TTC549 (cell line): ENCODE results near the gene CHPF2.

Experiments
- FAIRE-seq: peaks from 2 replicates; lab custom pipeline; 2012; peaks lifted over from hg19 to GRCh38; lab: Jason Lieb, UNC

The CHPF2 gene

DNA sequence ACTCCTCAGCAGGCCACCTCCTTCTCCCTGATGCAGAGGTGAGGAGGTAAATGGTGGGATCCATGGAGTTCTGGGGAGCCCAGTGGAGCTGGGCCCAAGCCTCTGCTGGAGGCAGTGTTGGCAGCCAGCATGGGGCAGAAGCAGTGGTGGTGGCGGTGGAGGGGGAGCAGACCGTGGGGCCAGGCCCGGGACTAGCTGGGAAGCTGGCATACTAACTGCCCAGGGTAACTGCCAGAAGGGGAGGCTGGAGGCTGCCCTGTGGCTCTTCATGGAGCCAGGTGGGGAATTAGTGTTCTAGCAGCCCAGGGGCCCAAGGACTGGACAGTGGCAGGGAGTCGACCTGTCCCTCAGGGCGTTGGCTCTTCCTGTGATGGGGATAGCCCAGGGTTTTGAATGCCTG lies 32.3 kb downstream of the CHPF2 start:
- FAIRE-seq = no peak

DNA sequence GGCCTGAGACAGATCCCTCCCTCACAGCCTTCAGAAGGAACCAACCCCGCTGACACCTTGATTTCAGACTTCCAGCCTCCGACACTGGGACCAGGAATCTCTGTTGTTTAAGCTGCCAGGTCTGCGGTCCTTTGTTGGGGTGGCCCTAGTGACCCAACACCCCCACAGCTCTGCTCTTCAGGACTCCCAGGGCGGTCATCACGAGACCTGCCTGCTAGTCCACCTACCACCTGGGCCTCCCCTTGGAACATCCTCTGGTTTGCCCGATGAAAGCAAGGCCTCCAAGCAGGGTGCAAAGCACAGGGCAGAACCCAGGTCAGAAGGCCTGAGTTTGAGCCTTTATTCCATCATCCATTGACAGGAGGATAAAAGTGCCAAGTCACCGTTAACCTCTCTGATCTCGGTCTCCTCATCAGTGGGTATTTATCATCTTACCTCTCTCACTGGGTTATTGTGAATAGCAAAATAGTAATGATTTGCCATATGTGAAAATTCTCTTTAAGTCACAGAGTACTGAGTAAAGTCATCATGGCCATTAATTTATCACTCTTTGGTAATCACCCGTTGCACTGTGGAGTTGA lies 33.2 kb downstream of the CHPF2 start:
- FAIRE-seq = no peak

DNA sequence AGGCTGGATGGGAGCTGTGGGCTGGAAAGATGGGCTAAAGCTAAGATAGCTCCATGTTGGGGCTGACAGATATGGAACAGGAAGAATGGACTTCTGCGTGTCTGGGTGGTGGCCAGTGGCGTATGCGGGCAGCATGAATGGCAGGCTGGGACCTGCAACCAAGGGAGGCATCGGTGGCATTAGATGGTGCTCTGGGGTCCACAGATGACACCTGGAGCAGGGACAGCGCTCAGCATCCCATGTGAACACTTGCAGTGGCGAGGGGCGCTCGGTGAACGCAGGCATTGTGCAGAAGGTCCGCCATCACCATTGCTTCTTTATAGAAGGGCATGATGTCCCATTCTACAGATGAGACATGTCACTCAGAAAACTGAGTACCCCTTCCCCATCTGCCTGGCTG lies 37.2 kb downstream of the CHPF2 start:
- no peak for FAIRE-seq

DNA sequence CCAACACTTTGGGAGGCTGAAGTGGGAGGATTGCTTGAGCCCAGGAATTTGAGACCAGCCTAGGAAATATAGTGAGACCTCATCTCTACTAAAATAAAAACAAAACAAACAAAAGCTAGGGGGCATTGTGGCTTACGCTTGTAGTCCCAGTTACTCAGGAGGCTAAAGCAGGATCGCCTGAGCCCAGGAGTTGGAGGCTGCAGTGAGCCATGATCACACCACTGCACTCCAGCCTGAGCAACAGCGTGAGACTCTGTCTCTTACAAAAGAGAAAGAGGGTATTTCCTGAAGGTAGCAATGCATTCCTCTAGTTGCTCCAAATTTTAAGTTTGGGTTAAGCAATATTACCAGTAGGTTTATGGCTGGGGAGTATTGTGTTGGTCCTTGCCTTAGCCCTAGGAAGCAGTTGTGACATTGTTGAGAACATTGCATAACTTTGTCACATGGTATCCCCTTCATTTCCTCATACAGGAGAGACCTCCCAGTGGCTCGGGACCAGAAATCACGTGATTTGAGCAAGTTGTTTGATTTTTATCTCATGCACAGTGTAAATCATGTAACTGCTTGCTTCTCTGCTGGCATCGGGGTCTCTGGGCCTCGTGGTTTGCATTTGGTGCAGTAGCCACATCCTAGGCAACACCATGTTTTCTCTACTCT lies 39.5 kb downstream of the CHPF2 start:
- no peak for FAIRE-seq

DNA sequence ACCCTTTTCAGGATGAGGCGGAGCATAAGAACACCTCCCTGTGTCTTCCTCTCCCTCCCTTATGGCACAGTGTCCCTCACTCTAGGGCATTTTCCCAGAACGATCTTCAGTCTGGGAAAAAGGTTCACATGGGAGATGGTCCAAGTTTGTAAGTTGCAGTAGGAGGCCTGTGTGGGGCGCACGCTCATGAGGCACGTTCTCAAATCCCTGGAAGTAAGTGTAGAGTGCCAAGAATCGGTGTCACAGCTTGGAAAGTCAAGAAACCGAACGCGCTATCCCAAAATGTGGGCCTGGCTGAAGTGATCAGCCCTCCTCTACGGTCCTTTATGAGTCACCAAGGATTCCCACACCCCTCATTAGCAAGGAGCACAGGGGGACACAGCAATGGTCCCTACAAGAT lies 40.1 kb downstream of the CHPF2 start:
- FAIRE-seq = no peak

DNA sequence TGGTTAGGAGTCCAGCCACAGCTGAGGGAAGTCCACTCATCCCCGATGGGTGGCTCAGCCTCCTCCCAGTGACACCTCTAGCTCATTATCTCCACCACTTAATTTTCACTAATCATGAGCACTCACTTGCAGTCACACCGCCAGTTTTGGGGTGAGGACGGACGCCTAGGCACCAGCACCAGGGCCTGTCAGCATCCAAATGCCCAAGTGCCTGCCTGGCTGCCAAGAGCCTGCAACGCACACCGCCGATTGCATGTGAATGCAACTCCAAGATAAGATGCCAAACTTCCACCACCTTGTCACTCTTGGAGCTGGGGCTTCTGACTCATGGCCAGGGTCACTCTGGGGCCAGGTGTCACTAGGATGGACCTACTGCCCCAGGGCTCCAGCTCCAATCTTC lies 40.6 kb downstream of the CHPF2 start:
- FAIRE-seq = no peak

DNA sequence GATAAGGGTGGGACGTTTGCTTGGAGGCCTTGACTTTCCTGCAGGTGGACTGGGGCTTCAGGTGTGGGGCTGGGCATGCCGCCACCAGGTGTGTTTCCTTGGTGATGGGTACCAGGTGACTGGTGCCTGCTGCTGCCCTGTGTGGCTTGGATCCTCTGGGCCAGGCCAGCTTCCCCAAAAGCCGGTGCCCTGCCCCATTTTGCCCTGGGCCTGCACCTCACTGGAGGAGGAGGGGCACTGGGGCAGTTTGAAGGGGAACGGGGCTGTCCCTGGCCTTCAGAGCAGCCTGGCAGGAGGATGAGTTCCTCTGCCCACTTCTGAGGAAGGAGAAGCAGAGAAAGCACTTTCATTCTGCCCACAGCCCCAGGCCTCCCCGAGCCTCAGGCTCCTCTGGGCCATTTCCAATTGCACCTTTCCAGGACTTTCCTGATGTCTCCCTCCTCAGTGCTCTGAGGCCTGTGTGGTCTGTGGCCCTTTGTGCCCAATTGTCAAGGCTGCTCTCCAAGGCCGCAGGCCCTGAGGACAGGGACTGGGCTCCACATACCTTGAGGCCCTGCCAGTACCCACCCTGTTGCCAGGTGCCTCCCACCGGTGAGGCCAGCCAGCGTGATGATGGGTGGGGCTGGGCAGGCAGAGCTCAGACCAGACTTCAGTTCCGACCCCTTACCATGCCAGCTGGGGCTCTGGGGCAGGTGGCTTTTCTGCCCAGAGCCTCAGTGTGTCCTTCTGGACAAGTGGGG lies 41.5 kb downstream of the CHPF2 start:
- no peak for FAIRE-seq

DNA sequence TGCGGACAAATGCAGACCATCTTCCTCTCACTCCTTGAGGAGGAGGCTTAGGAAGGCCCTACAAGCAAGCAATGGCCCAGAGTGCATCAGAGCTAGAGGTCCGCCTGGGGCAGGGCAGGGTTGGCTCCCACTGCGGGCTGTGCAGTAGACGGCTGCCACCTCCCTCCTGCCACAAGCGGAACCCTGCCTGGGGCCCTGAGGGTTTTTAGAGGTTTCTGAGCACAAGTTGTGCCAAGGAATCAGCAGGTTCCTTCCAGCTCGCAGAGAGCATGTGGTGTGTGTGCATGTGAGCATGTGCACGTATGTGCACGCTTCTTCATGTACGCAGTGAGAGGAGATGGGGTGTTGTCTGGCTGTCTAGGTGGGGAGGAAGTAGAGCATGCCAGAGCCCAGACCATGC lies 42.1 kb downstream of the CHPF2 start:
- FAIRE-seq = no peak

DNA sequence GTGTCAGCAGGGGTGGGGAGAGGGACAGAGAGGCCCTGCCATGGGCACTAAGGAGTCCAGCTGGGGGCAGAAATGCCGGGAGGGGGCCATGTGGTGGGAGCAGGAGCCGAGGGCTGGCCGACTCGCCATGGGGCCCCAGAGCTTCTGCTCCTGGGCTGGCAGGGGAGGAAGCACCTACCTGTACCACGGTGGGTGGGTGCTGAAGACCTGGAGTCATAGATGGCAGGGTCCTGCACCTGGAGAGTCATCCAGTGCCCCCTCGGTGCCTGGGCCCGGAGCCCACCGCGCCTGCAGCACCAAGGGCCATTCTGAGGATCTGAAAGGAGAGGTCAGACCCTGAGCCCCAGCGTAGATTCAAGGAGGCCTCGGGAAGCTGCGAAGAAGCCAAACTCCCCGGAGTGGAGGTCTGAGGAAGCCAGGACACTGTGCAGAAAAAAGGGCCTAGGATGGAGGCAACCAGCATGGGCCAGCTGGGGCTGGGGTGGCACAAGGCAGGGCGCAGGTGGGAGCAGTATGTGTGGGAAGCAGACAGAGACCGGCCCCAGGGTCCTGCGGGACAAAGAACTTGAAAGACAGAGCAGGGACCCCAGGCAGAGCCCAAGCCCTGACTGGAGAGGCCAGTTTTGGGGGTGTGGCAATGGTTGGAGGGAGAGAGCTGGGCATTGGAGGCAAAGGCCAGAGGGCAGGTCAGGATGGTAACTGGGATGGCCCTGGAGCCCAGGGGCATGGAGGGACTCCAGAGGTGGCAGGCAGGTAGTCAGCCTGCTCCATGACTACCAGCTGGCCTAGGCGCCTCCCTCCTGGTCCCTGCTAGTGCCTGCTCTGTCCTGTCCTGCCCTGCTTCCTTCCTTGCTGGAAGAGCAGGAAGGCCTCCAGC lies 42.9 kb downstream of the CHPF2 start:
- no peak for FAIRE-seq

DNA sequence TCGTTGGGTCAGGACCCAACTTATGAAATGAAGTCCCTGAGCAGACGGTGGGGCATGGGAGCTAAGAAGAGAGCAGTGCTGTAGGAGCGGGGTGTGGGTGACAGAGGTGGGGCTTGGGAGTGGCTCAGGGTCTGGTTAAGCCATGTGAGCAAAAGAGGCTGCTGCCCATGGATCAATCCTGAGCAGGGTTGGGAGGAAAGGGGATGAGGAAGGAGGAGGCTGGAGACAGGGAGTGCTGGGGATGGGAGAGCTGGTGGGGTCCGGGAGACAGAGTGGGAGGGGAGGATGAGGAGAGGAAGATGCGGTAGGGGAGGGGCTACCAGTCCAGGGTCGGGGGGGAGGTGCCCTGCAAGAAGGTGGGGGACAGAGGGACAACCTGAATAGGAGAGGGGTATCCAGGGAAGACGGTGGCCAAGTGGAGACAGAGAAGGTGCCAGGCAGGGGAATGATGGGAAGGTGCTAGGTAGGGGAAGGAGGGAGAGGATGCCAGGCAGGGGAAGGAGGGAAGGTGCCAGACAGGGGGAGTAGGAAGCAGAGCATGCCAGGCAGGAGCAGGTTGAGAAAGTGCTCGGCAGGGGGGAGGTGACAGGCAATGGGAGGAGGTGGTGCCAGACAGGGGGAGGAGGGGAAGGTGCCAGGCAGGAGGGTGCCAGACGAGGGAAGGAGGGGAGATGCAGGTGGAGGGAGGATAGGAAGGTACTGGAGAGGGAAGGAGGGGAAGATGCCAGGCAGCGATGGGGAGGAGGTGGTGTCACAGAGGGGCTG lies 43.7 kb downstream of the CHPF2 start:
- no peak for FAIRE-seq

DNA sequence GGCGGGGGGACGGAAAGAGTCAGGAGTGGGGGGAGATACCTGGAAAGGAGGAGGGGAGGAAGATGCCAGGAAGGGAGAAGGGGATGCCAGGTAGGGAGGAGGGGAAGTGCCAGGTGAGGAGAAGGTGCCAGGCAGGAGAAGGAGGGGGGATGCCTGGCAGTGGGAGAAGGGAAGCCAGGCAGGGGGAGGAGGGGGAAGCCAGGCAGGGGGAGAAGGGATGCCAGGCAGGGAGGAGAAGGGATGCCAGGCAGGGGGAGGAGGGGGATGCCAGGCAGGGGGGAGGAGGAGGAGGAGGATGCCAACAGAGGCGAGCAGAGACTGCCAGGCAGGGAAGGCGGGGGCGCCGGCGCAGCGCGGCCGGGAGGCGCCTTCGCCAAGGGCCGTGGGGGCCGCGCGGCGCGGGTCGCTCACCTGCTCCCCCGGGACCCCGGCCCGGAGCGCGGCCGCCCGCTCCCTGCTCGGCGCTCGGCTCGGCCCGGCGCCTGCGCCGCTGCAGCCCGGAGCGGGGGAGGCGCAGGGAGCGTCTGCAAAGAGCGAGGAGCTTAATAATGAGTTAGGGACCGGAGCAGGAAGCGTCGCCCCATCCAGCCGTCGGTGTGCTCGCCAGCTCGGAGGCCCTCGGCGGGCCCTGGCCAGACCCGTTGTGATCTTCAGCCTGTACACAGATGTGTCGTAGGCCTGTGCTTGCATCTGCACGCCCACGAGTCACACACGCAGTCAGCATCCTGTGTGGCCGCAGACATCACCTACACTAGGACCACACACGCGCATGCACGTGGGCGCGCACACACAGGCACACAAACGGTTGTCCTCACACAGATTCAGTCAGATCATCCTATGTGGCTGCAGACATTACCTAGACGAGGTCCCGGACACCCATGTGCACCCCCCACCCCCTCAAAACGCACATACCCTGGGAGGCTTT lies 44.6 kb downstream of the CHPF2 start:
- FAIRE-seq = no peak

DNA sequence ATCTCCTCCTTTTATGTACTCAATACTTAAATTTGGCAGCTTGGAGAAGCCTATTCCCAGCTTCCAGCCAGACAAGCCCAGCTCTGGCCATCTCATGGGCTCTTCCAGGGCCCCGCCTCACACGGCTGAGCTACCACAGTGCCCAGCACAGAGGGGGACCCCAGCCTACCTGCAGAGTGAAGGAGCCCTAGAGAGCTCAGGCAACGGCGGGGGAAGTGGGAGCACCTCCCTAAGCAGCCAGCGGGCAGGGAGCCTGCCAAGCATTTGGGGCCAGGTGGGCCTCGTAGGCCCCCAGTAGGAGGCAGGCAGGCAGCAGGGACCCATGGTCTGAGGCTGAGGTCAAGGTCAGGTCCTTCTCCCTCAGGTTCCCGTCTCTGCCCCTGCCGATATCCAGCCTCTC lies 45.3 kb downstream of the CHPF2 start:
- no peak for FAIRE-seq

DNA sequence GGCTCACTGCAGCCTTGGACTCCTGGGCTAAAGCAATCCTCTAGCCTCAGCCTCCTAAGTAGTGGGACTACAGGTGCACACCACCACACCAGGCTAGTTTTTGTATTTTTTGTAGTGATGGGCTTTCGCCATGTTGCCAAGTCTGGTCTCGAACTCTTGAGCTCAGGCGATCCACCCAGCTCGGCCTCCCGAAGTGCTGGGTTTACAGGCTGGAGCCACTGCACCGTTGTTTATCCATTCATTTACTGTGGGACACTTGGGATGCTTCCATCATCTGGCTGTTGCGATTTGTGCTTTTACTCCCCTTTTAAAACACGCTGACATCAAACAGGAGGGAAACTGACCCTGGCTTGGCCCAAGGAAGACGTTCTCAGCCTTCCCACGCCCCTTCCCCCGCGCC lies 46.7 kb downstream of the CHPF2 start:
- FAIRE-seq = no peak

DNA sequence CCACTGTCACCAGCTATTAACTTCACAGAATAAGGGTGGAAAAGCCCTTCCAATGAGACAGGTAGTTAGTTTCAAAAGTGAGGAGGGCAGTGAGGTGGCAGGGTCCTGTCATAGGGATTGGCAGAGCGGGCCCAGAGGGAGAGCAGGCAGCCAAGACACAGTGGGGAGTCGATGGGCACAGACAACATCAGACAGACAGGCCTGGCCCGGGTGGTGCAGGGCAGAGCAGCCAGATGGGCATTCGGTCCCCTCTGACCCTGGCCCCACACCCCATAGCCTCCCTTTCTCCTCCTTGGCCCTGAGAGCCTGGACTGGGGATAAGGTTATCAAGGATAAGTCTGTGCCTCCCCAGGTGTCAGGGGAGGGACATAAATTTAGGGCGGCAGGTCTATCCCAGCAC lies 47.6 kb downstream of the CHPF2 start:
- FAIRE-seq = no peak

DNA sequence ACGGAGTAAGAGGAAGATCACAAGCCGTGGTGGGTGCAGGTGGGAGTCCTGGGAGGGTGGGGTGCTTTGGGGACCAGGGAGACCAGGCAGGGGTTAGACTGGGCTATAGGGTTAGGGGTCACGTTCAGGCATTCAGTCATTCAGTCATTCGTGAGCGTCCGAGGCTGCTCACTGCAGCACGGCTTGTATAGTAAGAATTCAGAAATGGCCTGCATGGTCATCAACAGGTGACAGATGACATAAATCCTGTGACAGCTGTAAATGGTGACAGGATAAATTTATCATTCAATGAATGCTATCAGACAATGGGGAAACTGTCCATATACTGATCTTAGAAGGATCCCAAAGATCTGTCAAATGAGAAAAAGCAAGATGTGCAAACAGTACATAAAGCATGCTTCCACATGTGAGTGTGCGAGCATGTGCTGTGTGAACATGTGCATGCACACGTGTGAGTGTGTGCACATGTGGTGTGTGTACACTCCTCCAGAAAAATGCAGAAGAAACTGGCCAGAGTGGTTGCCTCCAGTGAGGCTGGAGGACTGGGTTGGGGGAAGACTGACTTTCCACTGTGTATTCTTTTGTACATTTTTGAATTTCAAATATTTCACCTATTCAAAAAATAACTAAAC lies 48.2 kb downstream of the CHPF2 start:
- FAIRE-seq = no peak

DNA sequence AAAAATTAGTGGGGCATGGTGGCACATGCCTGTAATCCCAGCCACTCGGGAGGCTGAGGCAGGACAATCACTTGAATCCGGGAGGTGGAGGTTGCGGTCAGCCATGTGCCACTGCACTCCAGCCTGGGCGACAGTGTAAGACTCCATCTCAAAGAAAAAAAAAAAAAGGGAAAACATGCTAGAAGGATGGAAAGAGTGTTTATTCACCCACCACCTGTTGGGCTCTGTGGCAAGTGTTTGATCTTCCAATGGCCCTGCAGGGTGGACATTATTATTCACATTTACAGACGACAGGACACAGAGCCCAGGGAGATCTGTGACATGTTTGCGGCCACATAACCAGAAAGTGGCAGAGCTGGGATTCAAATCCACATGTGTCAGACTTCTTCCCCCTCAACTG lies 49.4 kb downstream of the CHPF2 start:
- FAIRE-seq = no peak

DNA sequence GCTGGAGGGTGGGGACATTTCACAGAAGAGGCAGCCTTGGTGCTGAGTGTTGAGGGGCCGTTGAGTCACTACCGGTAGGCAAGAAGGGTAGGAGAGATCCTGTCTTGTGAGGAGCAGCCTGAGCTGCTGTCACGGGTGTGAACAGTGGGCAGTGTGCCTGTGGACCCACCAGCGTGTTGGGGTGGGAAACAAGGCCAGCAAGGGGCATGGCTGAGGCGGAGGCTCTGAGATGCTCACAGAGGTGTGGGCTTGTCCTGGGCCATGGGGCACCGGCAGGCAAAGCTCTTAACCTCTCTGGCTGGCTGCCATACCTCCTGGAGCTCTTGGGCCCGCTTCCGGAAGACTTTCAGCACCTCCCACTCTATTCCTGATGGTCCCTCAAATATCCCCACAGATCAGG lies 49.8 kb downstream of the CHPF2 start:
- no peak for FAIRE-seq

DNA sequence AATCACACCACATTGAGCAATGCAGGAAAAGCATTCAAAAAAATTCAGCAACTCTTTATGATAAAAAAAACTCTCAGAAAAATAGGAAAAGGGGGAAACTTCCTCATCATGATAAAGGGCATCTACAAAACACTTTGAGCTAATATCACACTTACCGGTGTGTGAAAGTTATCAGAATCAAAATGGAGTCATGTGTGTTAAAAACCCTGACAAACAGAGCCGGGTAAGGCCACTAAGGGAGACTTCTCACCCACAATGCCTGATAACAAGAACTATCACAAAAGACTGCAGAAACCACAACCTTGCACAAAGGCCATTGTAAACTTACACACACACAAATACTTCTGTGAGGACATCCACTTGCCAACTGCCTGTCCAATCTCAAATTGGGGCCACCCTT lies 51.0 kb downstream of the CHPF2 start:
- FAIRE-seq = no peak

DNA sequence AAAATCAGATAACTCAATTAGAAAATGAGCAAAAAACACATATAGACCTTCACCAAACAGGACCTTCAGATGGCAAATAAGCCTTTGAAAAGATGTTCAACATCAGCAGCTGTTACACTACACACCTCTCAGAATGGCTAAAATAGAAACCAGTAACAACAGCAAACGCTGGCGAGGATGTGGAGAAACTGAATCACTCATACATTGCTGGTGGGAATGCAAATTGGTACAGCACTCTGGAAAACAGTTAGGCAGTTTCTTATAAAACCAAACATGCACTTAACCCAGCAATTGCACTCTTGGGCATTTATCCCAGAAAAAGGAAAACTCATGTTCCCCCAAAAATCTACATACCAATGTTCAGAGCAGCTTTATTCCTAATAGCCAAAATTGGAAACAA lies 53.9 kb downstream of the CHPF2 start:
- FAIRE-seq = no peak
